NCI-H1436 (cell line): ENCODE data around the gene N4BP2L2.
A peak's percentile ranks its signal among the peaks of the same experiment; 100 is the strongest.
"Not testable (repeated sequence)": the region's sequence is repeated elsewhere in the genome, so short reads cannot be mapped to it uniquely, and the experiment has no call there.

Source experiments
- DNase-seq: peaks from one replicate; lab custom pipeline; 2025; lab: John Stamatoyannopoulos, UW

Gene N4BP2L2

DNA sequence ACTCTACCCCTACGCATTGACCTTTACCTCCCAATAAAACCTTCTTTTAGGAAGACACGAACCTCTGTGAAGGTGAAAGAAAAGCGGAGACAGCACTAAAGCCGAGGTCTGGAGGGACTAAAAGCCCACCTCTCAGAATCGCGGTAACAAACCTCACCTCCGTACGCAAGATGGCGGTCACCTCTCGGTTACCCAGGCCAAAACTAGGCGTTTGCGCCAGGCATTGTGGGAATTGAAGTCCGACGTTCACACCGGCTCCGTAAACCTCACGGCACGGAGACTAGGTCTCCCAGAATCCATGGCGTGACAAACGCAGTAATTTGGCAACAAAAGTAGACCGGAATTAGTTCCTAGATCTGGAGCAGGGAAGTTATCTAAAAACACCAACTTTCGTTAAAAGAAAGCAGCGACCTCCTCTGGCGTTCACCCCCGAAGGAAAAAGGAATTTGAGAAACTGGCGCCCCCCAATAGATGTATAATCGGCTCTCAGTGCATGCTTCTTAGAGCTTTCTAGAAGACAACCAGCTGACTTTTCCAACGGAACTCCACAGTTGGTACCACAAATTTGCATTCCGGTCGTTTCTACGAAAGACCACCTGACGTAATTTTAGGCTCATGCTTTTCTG is at the start of gene N4BP2L2:
Gene N4BP2L2 (minus strand): TSS at position 175 of the 626 bp plus-strand sequence. CDS start 1,768 bp downstream, outside the sequence.
- DNase-seq, result peak; percentile 71

- no peak for DNase-seq
These were observed 49.2 kb upstream of the N4BP2L2 start for GRCh38 chr13:32587811-32588170.

GRCh38 chr13:32587011-32587810 is 48.6 kb upstream of the N4BP2L2 start:
- DNase-seq, result peak; percentile 46

GRCh38 chr13:32586080-32586900 is 47.7 kb upstream of the N4BP2L2 start, which contains the start of gene PDS5B:
TSS of gene PDS5B (plus strand) at chr13:32586452. CDS start at chr13:32648773, 62,321 bp downstream.
- DNase-seq, result peak; percentile 79

GRCh38 chr13:32585550-32586079 is 47.0 kb upstream of the N4BP2L2 start:
- DNase-seq, result no peak

DNA sequence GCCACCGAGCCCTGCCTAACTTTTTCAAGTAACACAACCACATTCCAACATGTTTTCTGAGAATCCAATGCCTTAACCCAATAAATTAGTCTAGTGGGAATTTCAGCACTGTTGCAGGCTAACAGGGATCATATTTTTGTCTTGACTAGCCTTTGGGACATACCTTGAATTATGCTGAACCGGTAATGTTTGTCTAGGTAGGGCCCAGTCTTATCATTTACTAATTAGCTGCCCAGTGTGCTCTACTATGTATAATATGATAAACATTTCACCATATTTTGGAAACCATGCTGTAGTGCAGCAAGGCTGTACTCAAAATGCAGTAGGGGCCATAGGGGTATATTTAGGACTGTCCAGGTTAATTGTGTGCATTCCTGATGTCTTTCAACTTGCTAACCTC is 44.4 kb upstream of the N4BP2L2 start:
- no peak for DNase-seq

- no peak for DNase-seq
These were observed 43.7 kb upstream of the N4BP2L2 start for GRCh38 chr13:32582281-32582680.

- peak; percentile 0 for DNase-seq
These were observed 42.7 kb upstream of the N4BP2L2 start for GRCh38 chr13:32581177-32581786.

DNA sequence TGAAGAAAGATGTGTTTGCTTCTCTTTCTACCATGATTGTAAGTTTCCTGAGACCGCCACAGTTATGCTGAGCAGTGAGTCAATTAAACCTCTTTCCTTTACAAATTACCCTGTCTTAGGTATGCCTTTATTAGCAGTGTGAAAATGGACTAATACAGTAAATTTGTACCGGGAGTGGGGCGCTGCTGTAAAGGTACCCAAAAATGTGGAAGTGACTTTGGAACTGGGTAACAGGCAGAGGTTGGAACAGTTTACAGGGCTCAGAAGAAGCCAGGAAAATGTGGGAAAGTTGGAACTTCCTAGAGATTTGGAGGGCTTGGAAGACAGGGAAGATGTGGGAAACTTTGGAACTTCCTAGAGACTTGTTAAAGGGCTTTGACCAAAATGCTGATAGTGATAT is 38.4 kb upstream of the N4BP2L2 start:
- no peak for DNase-seq

- DNase-seq, result not testable (repeated sequence)
These were observed 37.1 kb upstream of the N4BP2L2 start for GRCh38 chr13:32575687-32576086.

DNA sequence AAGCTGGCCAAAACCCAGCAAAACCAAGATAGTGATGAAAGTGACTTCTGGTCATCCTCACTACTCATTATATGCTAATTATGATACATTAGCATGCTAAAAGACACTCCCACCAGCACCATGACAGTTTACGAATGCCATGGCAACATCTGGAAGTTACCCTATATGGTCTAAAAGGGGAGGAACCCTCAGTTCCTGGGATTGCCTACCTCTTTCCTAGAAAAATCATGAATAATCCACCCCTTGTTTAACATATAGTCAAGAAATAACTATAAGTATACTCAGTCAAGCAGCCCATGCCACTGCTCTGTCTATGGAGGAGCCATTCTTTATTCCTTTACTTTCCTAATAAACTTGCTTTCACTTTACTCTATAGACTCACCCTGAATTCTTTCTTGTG is 22.2 kb upstream of the N4BP2L2 start:
- not testable (repeated sequence) for DNase-seq

- no peak for DNase-seq
These were observed 17.0 kb upstream of the N4BP2L2 start for GRCh38 chr13:32555613-32556012.

DNA sequence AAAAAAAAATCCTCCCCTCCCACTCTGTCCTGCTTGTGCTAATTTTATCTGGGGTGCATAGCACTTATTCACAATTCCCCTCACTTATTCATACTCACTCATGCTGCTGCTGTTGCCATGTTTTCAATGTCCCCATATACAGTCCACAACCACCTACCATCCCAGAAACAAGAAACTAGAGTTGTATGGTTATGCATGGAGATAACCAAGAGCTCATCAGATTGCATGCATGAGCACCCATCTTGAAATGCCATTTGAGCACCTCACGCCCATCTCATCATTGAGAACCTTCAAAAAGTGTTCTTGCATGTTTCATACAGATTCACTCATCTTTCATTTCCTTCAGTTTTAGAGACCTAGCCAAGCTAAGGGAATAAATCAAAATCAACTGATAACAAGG is 15.1 kb upstream of the N4BP2L2 start:
- DNase-seq, result no peak

DNA sequence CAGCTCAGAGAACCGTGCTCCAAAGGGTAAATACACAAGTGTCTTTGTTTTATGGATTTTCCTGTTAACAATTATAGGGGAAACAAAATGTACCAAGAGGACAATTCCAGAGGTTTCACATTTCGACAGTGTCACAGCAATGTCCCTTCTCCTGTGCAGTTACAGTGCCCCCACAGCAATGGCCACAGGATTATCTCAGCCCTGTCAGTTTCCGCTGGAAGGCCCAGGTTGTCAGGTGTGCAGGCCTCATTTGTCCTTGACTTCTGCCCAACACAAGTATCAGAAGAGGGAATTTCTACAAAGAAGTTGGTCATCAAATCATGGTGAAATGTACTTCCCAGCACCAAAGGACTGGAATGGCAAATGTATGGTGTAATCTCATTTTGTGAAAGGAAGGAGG is 11.2 kb upstream of the N4BP2L2 start:
- DNase-seq, result no peak

GRCh38 chr13:32548837-32549236 is 10.2 kb upstream of the N4BP2L2 start:
- no peak for DNase-seq

GRCh38 chr13:32545083-32545482 is 6.5 kb upstream of the N4BP2L2 start:
- DNase-seq, result no peak

DNA sequence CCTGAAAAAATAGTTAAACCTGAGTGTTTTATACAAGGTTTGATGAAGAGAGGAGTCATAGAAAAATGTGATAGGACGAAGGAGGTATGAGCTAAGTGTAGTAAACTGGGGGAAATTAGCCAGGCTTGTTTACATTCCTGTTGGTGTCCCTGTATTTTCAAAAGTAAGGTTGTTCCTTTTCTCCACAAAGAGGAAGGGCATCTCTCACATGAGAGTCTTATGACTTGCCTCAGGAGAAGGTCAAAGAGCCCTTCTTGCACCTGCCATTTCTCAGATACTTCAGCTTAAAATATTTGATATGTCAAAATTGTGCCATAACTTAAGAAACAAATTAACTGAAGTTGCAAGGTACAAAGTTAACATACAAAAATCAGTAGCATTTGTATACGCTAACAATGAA is 3.6 kb upstream of the N4BP2L2 start:
- no peak for DNase-seq

GRCh38 chr13:32538143-32538620 is 413 bp downstream of the N4BP2L2 start:
- DNase-seq, result no peak

- DNase-seq, result no peak
These were observed 934 bp downstream of the N4BP2L2 start for GRCh38 chr13:32537580-32538142.

DNA sequence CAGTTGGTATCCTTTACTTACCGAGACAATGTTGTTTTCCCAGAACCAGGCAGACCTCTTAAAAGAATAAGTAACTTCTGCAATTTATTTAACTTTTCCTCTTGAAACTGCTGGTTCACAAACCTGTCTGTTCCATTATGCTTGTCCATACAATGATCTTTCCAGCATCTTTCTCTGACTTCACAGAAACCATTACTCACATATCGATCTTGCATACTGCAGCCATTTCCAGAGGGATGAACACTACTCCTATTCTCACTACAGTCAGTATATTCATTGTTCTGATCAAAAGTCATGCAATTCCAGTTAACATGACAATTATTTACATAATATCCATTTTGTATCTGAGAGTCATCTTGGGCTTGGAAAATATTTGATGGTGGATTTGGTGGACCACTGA is 2.8 kb downstream of the N4BP2L2 start:
- DNase-seq, result no peak

GRCh38 chr13:32535115-32535514 is 3.5 kb downstream of the N4BP2L2 start:
- no peak for DNase-seq
